SK-N-SH (cell line): Measurements from ENCODE around the gene CHST12. TPM values are rescaled to one million over a fixed set of nuclear protein-coding genes. Genes with fewer than 3 reads are reported as not detected.

Experiments
- CTCF ChIA-PET: fragments of 300-600, 350-600 bp; formaldehyde crosslinking; extraction: SDS; loops from one replicate; lab custom pipeline; 2021; lab: Yijun Ruan, JAX
- POLR2A ChIA-PET: fragments of 350-600 bp; sonication (Branson Sonifier 250); formaldehyde crosslinking; extraction: SDS; loops from one replicate; lab custom pipeline; 2020; ENCODE audit warnings: antibody characterized with exemption, inconsistent platforms; lab: Yijun Ruan, JAX
- DNase-seq: peaks from one replicate; pipeline ENCODE4 v3.0.0; 2012
- H2AFZ ChIP-seq: fragments of 200-600 bp; sonication (generic); 2 replicates; pipeline ENCODE4 v1.8.1; 2016; ENCODE audit warnings: antibody characterized with exemption, mild to moderate bottlenecking, low read depth
- H3F3A ChIP-seq: fragments of 200-600 bp; sonication (generic); replicated peaks from 2 replicates; pipeline ENCODE3; 2016; ENCODE audit warnings: antibody characterized with exemption, mild to moderate bottlenecking; ENCODE audit not compliant: insufficient read depth
- H3K27ac ChIP-seq, 2 experiments: fragments of 200-500 bp in 1 of 2; fragments of 200-600 bp in 1 of 2; sonication (Bioruptor generic) in 1 of 2; sonication (generic), shearing (Covaris generic) in 1 of 2; 2 replicates each; pipeline versions ENCODE4 v1.5.1 to v1.6.1; 2014 to 2016; ENCODE audit warnings: low read depth in 2 of 2, inconsistent platforms in 1 of 2, low read length in 1 of 2, mild to moderate bottlenecking in 1 of 2, mixed read lengths in 1 of 2
- H3K27me3 ChIP-seq: fragments of 200-600 bp; sonication (generic), shearing (Covaris generic); 2 replicates; pipeline ENCODE4 v1.6.1; 2016; ENCODE audit warnings: mixed run types; ENCODE audit not compliant: insufficient read depth
- H3K36me3 ChIP-seq, 2 experiments: fragments of 200-500 bp in 1 of 2; fragments of 200-600 bp in 1 of 2; sonication (Bioruptor generic) in 1 of 2; sonication (generic) in 1 of 2; replicated peaks in 1 of 2; 2 replicates each; pipeline versions ENCODE3 to v1.5.1; 2014 to 2016; ENCODE audit warnings: low read length in 1 of 2, mild to moderate bottlenecking in 1 of 2; ENCODE audit not compliant: insufficient read depth in 2 of 2, control insufficient read depth in 1 of 2
- H3K4me1 ChIP-seq, 2 experiments: fragments of 200-500 bp in 1 of 2; fragments of 200-600 bp in 1 of 2; sonication (Bioruptor generic) in 1 of 2; sonication (generic), shearing (Covaris generic) in 1 of 2; 2 replicates each; pipeline versions ENCODE4 v1.5.1 to v1.6.1; 2014 to 2016; ENCODE audit warnings: low read depth in 1 of 2, low read length in 1 of 2, mixed run types in 1 of 2; ENCODE audit not compliant: insufficient read depth in 2 of 2, control insufficient read depth in 1 of 2
- H3K4me2 ChIP-seq: fragments of 200-600 bp; sonication (generic), shearing (Covaris generic); 2 replicates; pipeline ENCODE4 v1.6.1; 2017; ENCODE audit warnings: mixed run types
- H3K4me3 ChIP-seq, 2 experiments: fragments of 200-500 bp in 1 of 2; fragments of 200-600 bp in 1 of 2; sonication (Bioruptor generic) in 1 of 2; sonication (generic), shearing (Covaris generic) in 1 of 2; 2 replicates each; pipeline versions ENCODE4 v1.5.1 to v1.8.1; 2014 to 2016; ENCODE audit warnings: low read depth in 2 of 2, inconsistent platforms in 1 of 2, low read length in 1 of 2, mild to moderate bottlenecking in 1 of 2, mixed read lengths in 1 of 2, moderate library complexity in 1 of 2
- H3K79me2 ChIP-seq: fragments of 200-600 bp; sonication (generic); 2 replicates; pipeline ENCODE4 v1.8.1; 2017; ENCODE audit warnings: mild to moderate bottlenecking; ENCODE audit not compliant: insufficient read depth
- H3K9ac ChIP-seq: fragments of 200-600 bp; sonication (generic); 2 replicates; pipeline ENCODE4 v1.6.1; 2017; ENCODE audit warnings: mixed run types
- H3K9me2 ChIP-seq: fragments of 200-600 bp; sonication (generic); 2 replicates; pipeline ENCODE4 v1.6.1; 2017; ENCODE audit warnings: mixed run types
- H3K9me3 ChIP-seq: fragments of 200-600 bp; sonication (generic); 2 replicates; pipeline ENCODE4 v1.6.1; 2017; ENCODE audit warnings: mixed run types, mild to moderate bottlenecking, moderate library complexity
- H4K20me1 ChIP-seq: fragments of 200-600 bp; sonication (generic); 2 replicates; pipeline ENCODE4 v1.6.1; 2017; ENCODE audit warnings: mild to moderate bottlenecking, mixed run types; ENCODE audit not compliant: insufficient read depth
- CTCF ChIP-seq: fragments of 200-600 bp; sonication (generic); IDR thresholded peaks from 2 replicates; pipeline ENCODE4 v1.6.1; 2017; ENCODE audit warnings: antibody characterized with exemption, mild to moderate bottlenecking, moderate library complexity
- ELF1 ChIP-seq: IDR thresholded peaks from 2 replicates; pipeline ENCODE4 v1.4.0; 2012
- EZH2phosphoT487 ChIP-seq: fragments of 200-600 bp; sonication (generic); IDR thresholded peaks from 2 replicates; pipeline ENCODE4 v1.6.1; 2017; ENCODE audit warnings: low read depth, mixed run types, mild to moderate bottlenecking, antibody characterized with exemption, moderate library complexity, borderline replicate concordance
- FOXM1 ChIP-seq: IDR thresholded peaks from 2 replicates; pipeline ENCODE4 v1.4.0; 2012; ENCODE audit warnings: low read depth, mild to moderate bottlenecking
- GABPA ChIP-seq: IDR thresholded peaks from 2 replicates; pipeline ENCODE4 v1.4.0; 2012; ENCODE audit warnings: low read depth, mild to moderate bottlenecking
- MAX ChIP-seq: IDR thresholded peaks from 2 replicates; pipeline ENCODE4 v1.4.0; 2012; ENCODE audit warnings: low read depth
- MEF2A ChIP-seq: IDR thresholded peaks from 2 replicates; pipeline ENCODE4 v1.4.0; 2012; ENCODE audit warnings: low read depth, borderline replicate concordance
- MXI1 ChIP-seq: IDR thresholded peaks from 2 replicates; pipeline ENCODE4 v1.6.1; 2012; ENCODE audit warnings: mild to moderate bottlenecking, low read depth, low read length, improper control_type of control experiment
- NFIC ChIP-seq: IDR thresholded peaks from 2 replicates; pipeline ENCODE4 v1.4.0; 2012; ENCODE audit warnings: borderline replicate concordance
- PBX3 ChIP-seq: IDR thresholded peaks from 2 replicates; pipeline ENCODE4; 2012
- POLR2AphosphoS5 ChIP-seq: IDR thresholded peaks from 2 replicates; pipeline ENCODE4 v1.6.1; 2012; ENCODE audit warnings: low read depth, low read length
- RFX5 ChIP-seq: IDR thresholded peaks from 2 replicates; pipeline ENCODE4 v1.6.1; 2012; ENCODE audit warnings: mild to moderate bottlenecking, improper control_type of control experiment, low read length
- TCF12 ChIP-seq: IDR thresholded peaks from 2 replicates; pipeline ENCODE4 v1.4.0; 2012
- TEAD4 ChIP-seq: IDR thresholded peaks from 2 replicates; pipeline ENCODE4 v1.4.0; 2012; ENCODE audit warnings: mild to moderate bottlenecking, borderline replicate concordance; ENCODE audit not compliant: insufficient read depth
- ZBTB33 ChIP-seq: IDR thresholded peaks from 2 replicates; pipeline ENCODE4 v1.4.0; 2012; ENCODE audit warnings: low read depth, borderline replicate concordance
- WGBS: methylation state at CpG from one replicate; pipeline ENCODE4 v1.1.6; 2017; ENCODE audit warnings: low lambda C conversion rate; 5-methylcytosine and 5-hydroxymethylcytosine counted together
- polyA plus RNA-seq, 3 experiments: library from polyadenylated mRNA; depleted of rRNA; stranded (reverse); fragments of >200 nt; gene quantifications; 2 replicates each; pipeline ENCODE4 v1.2.3, GENCODE V29; 2012
- TF ChIP-seq, protein P1 (sequence below): IDR thresholded peaks from 2 replicates; pipeline ENCODE4 v1.4.0; 2012; ENCODE audit warnings: low read depth, borderline replicate concordance
- TF ChIP-seq, protein P2 (sequence below): fragments of 150-350 bp; IDR thresholded peaks from 2 replicates; pipeline ENCODE4 v1.6.1; 2016; ENCODE audit warnings: mild to moderate bottlenecking, low read depth, low read length

The CHST12 gene
- polyA plus RNA-seq, 1 of the 3 experiments (the other 2 are of a cell fraction), result 32.7 TPM

DNA sequence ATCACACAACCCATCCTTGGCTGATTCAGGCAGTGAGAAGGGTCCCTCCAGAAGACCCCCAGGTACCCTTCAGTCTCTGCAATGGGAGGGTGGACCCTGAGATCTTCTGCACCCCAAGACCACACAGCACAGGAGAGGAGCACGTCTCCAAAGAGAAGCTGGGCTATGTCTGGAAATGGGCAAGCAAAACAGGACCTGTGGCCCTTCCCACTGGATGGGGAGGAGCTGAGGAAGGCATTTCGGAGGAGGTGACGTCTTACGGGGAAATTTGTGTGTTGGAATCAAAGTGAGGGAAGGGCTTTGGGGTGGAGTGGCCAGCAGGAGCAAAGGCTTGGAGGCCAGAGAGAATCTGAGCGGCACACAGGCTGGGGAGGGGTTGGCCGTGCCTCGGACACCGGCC lies 56.3 kb downstream of the CHST12 start:
- Histone ChIP-seq H3K27me3 (no peaks in the 10 kb centered on the region), H4K20me1 (no peaks in the 10 kb centered on the region), H3K4me3 (no peak overlapping the region), H3K27ac (no peak overlapping the region), H3K9me3 (no peaks in the 10 kb centered on the region), H3K4me2 (no peak overlapping the region), H3K9me2 (no peaks in the 10 kb centered on the region), H3K4me1 (no peaks in the 10 kb centered on the region), H3K79me2 (no peaks in the 10 kb centered on the region), H3F3A (no peaks in the 10 kb centered on the region), H2AFZ (no peak overlapping the region), H3K36me3 (no peaks in the 10 kb centered on the region), H3K9ac (no peak overlapping the region)
- no peak for DNase-seq
- 83% methylated on average over 8 of the region's 8 CpGs for WGBS
- TF ChIP-seq ELF1, result no peak
- no peak for TF ChIP-seq EZH2phosphoT487
- TF ChIP-seq POLR2AphosphoS5, result no peak
- TF ChIP-seq CTCF, result no peak
- TF ChIP-seq TEAD4, result no peak
- no peak for TF ChIP-seq MAX
- TF ChIP-seq PBX3, result no peak
- no peak for TF ChIP-seq MXI1
- no peak for TF ChIP-seq MEF2A
- TF ChIP-seq NFIC, result no peak
- no peak for TF ChIP-seq TCF12
- TF ChIP-seq GABPA, result no peak
- TF ChIP-seq, protein P1, sequence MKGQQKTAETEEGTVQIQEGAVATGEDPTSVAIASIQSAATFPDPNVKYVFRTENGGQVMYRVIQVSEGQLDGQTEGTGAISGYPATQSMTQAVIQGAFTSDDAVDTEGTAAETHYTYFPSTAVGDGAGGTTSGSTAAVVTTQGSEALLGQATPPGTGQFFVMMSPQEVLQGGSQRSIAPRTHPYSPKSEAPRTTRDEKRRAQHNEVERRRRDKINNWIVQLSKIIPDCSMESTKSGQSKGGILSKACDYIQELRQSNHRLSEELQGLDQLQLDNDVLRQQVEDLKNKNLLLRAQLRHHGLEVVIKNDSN, result no peak
- TF ChIP-seq, protein P2, sequence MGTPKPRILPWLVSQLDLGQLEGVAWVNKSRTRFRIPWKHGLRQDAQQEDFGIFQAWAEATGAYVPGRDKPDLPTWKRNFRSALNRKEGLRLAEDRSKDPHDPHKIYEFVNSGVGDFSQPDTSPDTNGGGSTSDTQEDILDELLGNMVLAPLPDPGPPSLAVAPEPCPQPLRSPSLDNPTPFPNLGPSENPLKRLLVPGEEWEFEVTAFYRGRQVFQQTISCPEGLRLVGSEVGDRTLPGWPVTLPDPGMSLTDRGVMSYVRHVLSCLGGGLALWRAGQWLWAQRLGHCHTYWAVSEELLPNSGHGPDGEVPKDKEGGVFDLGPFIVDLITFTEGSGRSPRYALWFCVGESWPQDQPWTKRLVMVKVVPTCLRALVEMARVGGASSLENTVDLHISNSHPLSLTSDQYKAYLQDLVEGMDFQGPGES, result no peak
- TF ChIP-seq RFX5, result no peak
- TF ChIP-seq ZBTB33, result no peak
- TF ChIP-seq FOXM1, result no peak
- ChIA-PET POLR2A (no interaction called here), CTCF (interaction anchor here (1.1 to 13.9 kb wide), 4 partner anchors 10 to 221 kb away, joined by 3 to 270 read pairs (median 20); no protein-coding TSS in a partner anchor)
